Measurements from ENCODE around the gene JAML. TPM values are rescaled to one million over a fixed set of nuclear protein-coding genes. Genes with fewer than 3 reads are reported as not detected.

JAML gene
- total and polyA plus RNA-seq, 2 of the 4 experiments (the other 2 are of a cell fraction): not detected

DNA sequence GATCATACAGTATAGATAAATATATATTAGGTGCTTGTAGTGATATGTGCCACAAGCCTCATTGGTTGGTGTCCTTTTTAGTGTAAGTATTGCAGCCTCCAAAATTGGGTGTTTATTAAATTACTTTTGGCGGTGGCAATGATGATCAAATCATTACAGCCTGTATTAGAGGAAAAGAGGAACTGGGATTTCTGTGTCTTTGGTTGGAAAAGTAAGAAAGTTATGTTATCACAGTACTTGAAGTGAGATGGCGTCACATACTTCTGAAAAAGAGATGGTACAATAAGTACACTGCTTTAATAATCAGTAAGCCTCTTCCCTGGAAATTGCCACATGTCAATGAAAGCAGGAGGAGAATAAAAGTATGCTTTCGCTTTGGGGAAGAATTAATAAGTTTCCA, 27.9 kb upstream of the JAML start:
- no peaks in the 10 kb centered on the region for H3K36me3 ChIP-seq (ENCODE audit: control insufficient read depth, insufficient read depth, low read length)
- no peaks in the 10 kb centered on the region for H3K4me1 ChIP-seq (ENCODE audit: control insufficient read depth, insufficient read depth, low read length)
- TF ChIP-seq BHLHE40 (IDR thresholded peaks at IDR 0.05; ENCODE audit: low read depth, low read length): no peak
- TF ChIP-seq RCOR1 (IDR thresholded peaks at IDR 0.05; ENCODE audit: insufficient replicate concordance, low read length): no peak
- TF ChIP-seq, protein P1, sequence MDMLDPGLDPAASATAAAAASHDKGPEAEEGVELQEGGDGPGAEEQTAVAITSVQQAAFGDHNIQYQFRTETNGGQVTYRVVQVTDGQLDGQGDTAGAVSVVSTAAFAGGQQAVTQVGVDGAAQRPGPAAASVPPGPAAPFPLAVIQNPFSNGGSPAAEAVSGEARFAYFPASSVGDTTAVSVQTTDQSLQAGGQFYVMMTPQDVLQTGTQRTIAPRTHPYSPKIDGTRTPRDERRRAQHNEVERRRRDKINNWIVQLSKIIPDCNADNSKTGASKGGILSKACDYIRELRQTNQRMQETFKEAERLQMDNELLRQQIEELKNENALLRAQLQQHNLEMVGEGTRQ (IDR thresholded peaks at IDR 0.05; ENCODE audit: low read depth, low read length): no peak
- TF ChIP-seq, protein P2, sequence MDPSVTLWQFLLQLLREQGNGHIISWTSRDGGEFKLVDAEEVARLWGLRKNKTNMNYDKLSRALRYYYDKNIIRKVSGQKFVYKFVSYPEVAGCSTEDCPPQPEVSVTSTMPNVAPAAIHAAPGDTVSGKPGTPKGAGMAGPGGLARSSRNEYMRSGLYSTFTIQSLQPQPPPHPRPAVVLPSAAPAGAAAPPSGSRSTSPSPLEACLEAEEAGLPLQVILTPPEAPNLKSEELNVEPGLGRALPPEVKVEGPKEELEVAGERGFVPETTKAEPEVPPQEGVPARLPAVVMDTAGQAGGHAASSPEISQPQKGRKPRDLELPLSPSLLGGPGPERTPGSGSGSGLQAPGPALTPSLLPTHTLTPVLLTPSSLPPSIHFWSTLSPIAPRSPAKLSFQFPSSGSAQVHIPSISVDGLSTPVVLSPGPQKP (IDR thresholded peaks at IDR 0.05; ENCODE audit: borderline replicate concordance, low read depth, low read length): no peak
- TF ChIP-seq CHD1 (IDR thresholded peaks at IDR 0.05; ENCODE audit: low read depth, low read length): no peak
- no peak for TF ChIP-seq MXI1 (IDR thresholded peaks at IDR 0.05; ENCODE audit: borderline replicate concordance, low read depth, low read length)
- no peak for TF ChIP-seq RAD21 (IDR thresholded peaks at IDR 0.05; ENCODE audit: low read length)
- TF ChIP-seq CEBPB (IDR thresholded peaks at IDR 0.05; ENCODE audit: low read depth, low read length): no peak
- no peak for TF ChIP-seq NFE2L2 (IDR thresholded peaks at IDR 0.05; ENCODE audit: low read depth, low read length)
- TF ChIP-seq, protein P3, sequence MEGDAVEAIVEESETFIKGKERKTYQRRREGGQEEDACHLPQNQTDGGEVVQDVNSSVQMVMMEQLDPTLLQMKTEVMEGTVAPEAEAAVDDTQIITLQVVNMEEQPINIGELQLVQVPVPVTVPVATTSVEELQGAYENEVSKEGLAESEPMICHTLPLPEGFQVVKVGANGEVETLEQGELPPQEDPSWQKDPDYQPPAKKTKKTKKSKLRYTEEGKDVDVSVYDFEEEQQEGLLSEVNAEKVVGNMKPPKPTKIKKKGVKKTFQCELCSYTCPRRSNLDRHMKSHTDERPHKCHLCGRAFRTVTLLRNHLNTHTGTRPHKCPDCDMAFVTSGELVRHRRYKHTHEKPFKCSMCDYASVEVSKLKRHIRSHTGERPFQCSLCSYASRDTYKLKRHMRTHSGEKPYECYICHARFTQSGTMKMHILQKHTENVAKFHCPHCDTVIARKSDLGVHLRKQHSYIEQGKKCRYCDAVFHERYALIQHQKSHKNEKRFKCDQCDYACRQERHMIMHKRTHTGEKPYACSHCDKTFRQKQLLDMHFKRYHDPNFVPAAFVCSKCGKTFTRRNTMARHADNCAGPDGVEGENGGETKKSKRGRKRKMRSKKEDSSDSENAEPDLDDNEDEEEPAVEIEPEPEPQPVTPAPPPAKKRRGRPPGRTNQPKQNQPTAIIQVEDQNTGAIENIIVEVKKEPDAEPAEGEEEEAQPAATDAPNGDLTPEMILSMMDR (conservative IDR thresholded peaks at IDR 0.05; ENCODE audit: low read depth, low read length): no peak
- no peak for TF ChIP-seq RFX5 (IDR thresholded peaks at IDR 0.05; ENCODE audit: low read depth, low read length)
- TF ChIP-seq MAZ (IDR thresholded peaks at IDR 0.05; ENCODE audit: borderline replicate concordance, low read depth, low read length): no peak
- TF ChIP-seq SMC3 (IDR thresholded peaks at IDR 0.05; ENCODE audit: low read depth, low read length): no peak
- no peak for TF ChIP-seq MAFK (IDR thresholded peaks at IDR 0.05; ENCODE audit: low read depth, low read length)
- no peaks in the 10 kb centered on the region for H3K79me1 ChIP-seq (ENCODE audit: low read depth in 1 of 2, low read length in 2 of 2)
- DNase-seq: no peak
- H3K23ac ChIP-seq (ENCODE audit: low read depth, low read length): no peak overlapping the region
- H3K4ac ChIP-seq (ENCODE audit: low read depth, low read length): no peak overlapping the region
- H4K20me1 ChIP-seq (ENCODE audit: insufficient read depth, low read length): no peaks in the 10 kb centered on the region
- H3K27me3 ChIP-seq (ENCODE audit: control insufficient read depth, insufficient read depth, low read length): no peaks in the 10 kb centered on the region
- no peak overlapping the region for H3K56ac ChIP-seq (ENCODE audit: extremely low read depth, insufficient read depth, low read length)
- H4K91ac ChIP-seq (ENCODE audit: insufficient read depth, low read depth, low read length): no peak overlapping the region
- H2AFZ ChIP-seq (replicated peaks; ENCODE audit: low read length, poor library complexity): no peak overlapping the region
- H3K9ac ChIP-seq (ENCODE audit: low read depth, low read length): no peak overlapping the region
- no CpG with 5 or more reads among the region's 3 CpGs for WGBS, 2 experiments (ENCODE audit: extremely low coverage in 2 of 2, insufficient read length in 1 of 2)
- no peak overlapping the region; a peak in 1 of 4 replicates for H4K8ac ChIP-seq (ENCODE audit: low read depth in 2 of 2, low read length in 2 of 2)
- ATAC-seq (ENCODE audit: low read depth): no peak
- dilution Hi-C loops (cut with HindIII; ENCODE audit: low sequenced_read_pairs, unreplicated experiment): no loop called here
- H2BK20ac ChIP-seq (ENCODE audit: low read depth, low read length): no peak overlapping the region
- ChIA-PET CTCF (no interaction called here), POLR2A (ENCODE audit: unreplicated experiment) (no interaction called here)
- H3K14ac ChIP-seq (replicated peaks; ENCODE audit: low read depth, low read length): no peak overlapping the region
- H2AK5ac ChIP-seq (ENCODE audit: low read depth, low read length): no peak overlapping the region
- H3K4me3 ChIP-seq (ENCODE audit: insufficient read depth, low read depth, low read length): no peak overlapping the region
- no TSS peak for BruUV-seq (replicated peaks)
- no peak overlapping the region for H4K5ac ChIP-seq (ENCODE audit: low read depth, low read length)
- in situ Hi-C loops (cut with MboI; ENCODE audit: low sequenced_read_pairs): no loop called here
- H2BK120ac ChIP-seq (ENCODE audit: low read depth, low read length): no peak overlapping the region
- H3K9me1 ChIP-seq (ENCODE audit: insufficient read depth, low read length): no peaks in the 10 kb centered on the region
- intact Hi-C loops (cut with micrococcal nuclease): no loop called here
- no peak overlapping the region for H2BK5ac ChIP-seq (ENCODE audit: low read depth, low read length, poor library complexity, severe bottlenecking)
- H3K4me2 ChIP-seq (ENCODE audit: low read depth, low read length): no peak overlapping the region
- no peak overlapping the region for H3K27ac ChIP-seq (ENCODE audit: insufficient read depth, low read length)
- no peak overlapping the region for H3K18ac ChIP-seq (ENCODE audit: low read depth, low read length)
- H3K9me3 ChIP-seq (ENCODE audit: control insufficient read depth, insufficient read depth, low read length): no peaks in the 10 kb centered on the region
- no peak overlapping the region for H2AK9ac ChIP-seq (replicated peaks; ENCODE audit: low read depth, low read length, poor library complexity)
- H2BK15ac ChIP-seq (ENCODE audit: low read depth, low read length): no peak overlapping the region
